RWPE2 (cell line): Measurements from ENCODE around the gene NRSN1.

Source experiments
- ATAC-seq: fragments of 200-7000 bp; cut with Tn5 transposase; 3 replicates; pipeline ENCODE4 v1.9.1; 2021; ENCODE audit warnings: low read depth
- DNase-seq: peaks from one replicate; pipeline ENCODE4 v3.0.0-alpha.2; 2020; ENCODE audit warnings: low spot score
- H3K27ac ChIP-seq: fragments of 450-650 bp; 2 replicates; pipeline ENCODE4 v1.5.1; 2017; ENCODE audit warnings: mild to moderate bottlenecking; ENCODE audit not compliant: poor library complexity, severe bottlenecking
- H3K27me3 ChIP-seq: fragments of 250-450 bp; sonication (Bioruptor Pico); 2 replicates; pipeline ENCODE4 v1.5.1; 2021; ENCODE audit warnings: mild to moderate bottlenecking, moderate library complexity; ENCODE audit not compliant: insufficient read depth, poor library complexity, severe bottlenecking
- H3K36me3 ChIP-seq: fragments of 250-450 bp; sonication (Bioruptor Pico); 2 replicates; pipeline ENCODE4 v1.5.1; 2020; ENCODE audit warnings: low read depth, mild to moderate bottlenecking, moderate library complexity
- H3K4me1 ChIP-seq: fragments of 250-450 bp; sonication (Bioruptor Pico); 2 replicates; pipeline ENCODE4 v1.5.1; 2021; ENCODE audit warnings: mild to moderate bottlenecking, moderate library complexity; ENCODE audit not compliant: insufficient read depth, poor library complexity, severe bottlenecking
- H3K4me3 ChIP-seq: fragments of 250-450 bp; sonication (Bioruptor Pico); 2 replicates; pipeline ENCODE4 v1.5.1; 2021; ENCODE audit warnings: mild to moderate bottlenecking, moderate library complexity; ENCODE audit not compliant: severe bottlenecking
- H3K9me3 ChIP-seq: fragments of 250-450 bp; sonication (Bioruptor Pico); 2 replicates; pipeline ENCODE4 v1.5.1; 2021; ENCODE audit warnings: mild to moderate bottlenecking, moderate library complexity; ENCODE audit not compliant: severe bottlenecking
- CTCF ChIP-seq: fragments of 450-650 bp; IDR thresholded peaks from one replicate; pipeline ENCODE4 v1.5.1; 2017; ENCODE audit warnings: mild to moderate bottlenecking, moderate library complexity; ENCODE audit not compliant: poor library complexity, severe bottlenecking

NRSN1 gene

GRCh38 chr6:24113891-24114290 lies 12.1 kb upstream of the NRSN1 start:
- Histone ChIP-seq H3K4me3 (no peak overlapping the region), H3K9me3 (no peaks in the 10 kb centered on the region), H3K4me1 (no peaks in the 10 kb centered on the region), H3K36me3 (no peaks in the 10 kb centered on the region), H3K27ac (no peak overlapping the region), H3K27me3 (no peaks in the 10 kb centered on the region)
- no peak for DNase-seq
- ATAC-seq, result no peak
- no peak for TF ChIP-seq CTCF

GRCh38 chr6:24117021-24117420 lies 9.0 kb upstream of the NRSN1 start:
- Histone ChIP-seq H3K27me3 (no peaks in the 10 kb centered on the region), H3K9me3 (no peaks in the 10 kb centered on the region), H3K4me1 (no peaks in the 10 kb centered on the region), H3K27ac (no peak overlapping the region), H3K4me3 (no peak overlapping the region), H3K36me3 (no peaks in the 10 kb centered on the region)
- TF ChIP-seq CTCF, result no peak
- ATAC-seq (no peak), DNase-seq (no peak)

- Histone ChIP-seq H3K27me3 (peaks cover 11% of the 10 kb centered on the region), H3K36me3 (no peaks in the 10 kb centered on the region), H3K4me1 (no peaks in the 10 kb centered on the region)
Measured at GRCh38 chr6:24122139-24122538, 3.9 kb upstream of the NRSN1 start.

GRCh38 chr6:24126586-24127192 lies 674 bp downstream of the NRSN1 start:
- H3K36me3 ChIP-seq, result no peaks in the 10 kb centered on the region
- no peak overlapping the region for H3K27ac ChIP-seq
- ATAC-seq (peak; percentile 79), DNase-seq (no peak)
- H3K4me3 ChIP-seq, result no peak overlapping the region
- no peaks in the 10 kb centered on the region for H3K9me3 ChIP-seq
- TF ChIP-seq CTCF, result no peak
- no peaks in the 10 kb centered on the region for H3K4me1 ChIP-seq
- H3K27me3 ChIP-seq, result peaks cover 11% of the 10 kb centered on the region

More at GRCh38 chr6:24122139-24122538, 3.9 kb upstream of the NRSN1 start:
- Histone ChIP-seq H3K9me3 (no peaks in the 10 kb centered on the region), H3K4me3 (no peak overlapping the region), H3K27ac (no peak overlapping the region)
- ATAC-seq (no peak), DNase-seq (no peak)
- TF ChIP-seq CTCF, result no peak

- H3K36me3 ChIP-seq, result no peaks in the 10 kb centered on the region
- no peak for TF ChIP-seq CTCF
- H3K9me3 ChIP-seq, result no peaks in the 10 kb centered on the region
- H3K4me3 ChIP-seq, result no peak overlapping the region
- no peak for DNase-seq
- no peak overlapping the region for H3K27ac ChIP-seq
- H3K27me3 ChIP-seq, result peaks cover 11% of the 10 kb centered on the region
- no peak for ATAC-seq
- no peaks in the 10 kb centered on the region for H3K4me1 ChIP-seq
Measured at GRCh38 chr6:24127316-24127715, 1.3 kb downstream of the NRSN1 start.
